Stimulated activated memory B cell treated with anti-CD40 and anti-IgM and Interleukin-4, amounts not matched to agents 10 μg/mL and 1 μg/mL and 100 μg/mL, for 72 hours (primary cell): ENCODE data around the gene GPR132.

Source experiments
- ATAC-seq: fragments of 150-1000 bp; cut with Tn5 transposase; 2 replicates; pipeline ENCODE4 v1.10.0; 2021
- H3K27ac Mint-ChIP-seq: one replicate; pipeline ENCODE4 v1.8.0; 2022; ENCODE audit warnings: mild to moderate bottlenecking, mixed read lengths
- H3K27me3 Mint-ChIP-seq: one replicate; pipeline ENCODE4 v1.8.0; 2022; ENCODE audit warnings: mixed read lengths
- H3K36me3 Mint-ChIP-seq: one replicate; pipeline ENCODE4 v1.8.0; 2022; ENCODE audit warnings: mixed read lengths
- H3K4me1 Mint-ChIP-seq: one replicate; pipeline ENCODE4 v1.8.0; 2022; ENCODE audit warnings: mixed read lengths
- H3K4me3 Mint-ChIP-seq: one replicate; pipeline ENCODE4 v1.8.0; 2022; ENCODE audit warnings: mild to moderate bottlenecking, moderate library complexity, mixed read lengths
- H3K9me3 Mint-ChIP-seq: one replicate; pipeline ENCODE4 v1.8.0; 2022; ENCODE audit warnings: mixed read lengths

The GPR132 gene

DNA sequence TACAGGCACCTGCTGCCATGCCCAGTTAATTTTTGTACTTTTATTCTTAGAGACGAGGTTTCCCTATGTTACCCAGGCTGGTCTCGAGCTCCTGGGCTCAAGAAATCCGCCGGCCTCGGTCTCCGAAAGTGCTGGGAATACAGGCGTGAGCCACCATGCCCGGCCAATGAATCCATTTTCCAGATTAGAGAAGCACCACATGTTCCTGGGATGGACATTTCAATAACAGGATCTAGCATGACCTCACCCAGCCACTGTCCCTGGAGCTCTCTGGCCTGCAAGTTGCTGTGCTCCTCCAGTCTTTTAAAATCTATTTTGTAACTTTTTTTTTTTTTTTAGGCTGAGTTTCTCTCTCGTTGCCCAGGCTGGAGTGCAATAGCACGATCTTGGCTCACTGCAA lies 2.2 kb downstream of the GPR132 start:
- no peak for ATAC-seq
- H3K9me3 Mint-ChIP-seq: no peaks in the 10 kb centered on the region
- H3K4me1 Mint-ChIP-seq: peaks cover 94% of the 10 kb centered on the region
- peak overlapping the region; percentile 94 for H3K27ac Mint-ChIP-seq
- H3K4me3 Mint-ChIP-seq: peak overlapping the region; percentile 96
- H3K27me3 Mint-ChIP-seq: no peaks in the 10 kb centered on the region
- H3K36me3 Mint-ChIP-seq: peaks cover 16% of the 10 kb centered on the region

DNA sequence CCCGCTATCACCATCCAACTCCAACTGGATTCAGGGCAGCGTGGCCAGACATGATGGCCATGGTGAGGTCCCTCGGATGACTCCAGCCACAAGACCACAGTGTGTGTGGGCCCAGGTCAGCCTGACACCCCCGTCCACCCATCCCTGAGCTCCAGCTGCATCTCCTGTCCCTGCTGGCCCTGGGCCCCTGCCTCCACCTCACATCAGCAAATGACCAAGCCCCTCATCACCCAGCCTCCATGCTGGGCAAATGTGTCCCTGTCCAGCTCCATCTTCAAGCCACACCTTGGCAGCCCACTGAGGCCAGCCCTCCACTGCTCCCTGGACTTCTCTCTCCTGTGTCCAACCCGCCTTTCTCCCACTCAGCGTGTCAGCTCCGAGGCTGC lies 3.2 kb downstream of the GPR132 start:
- Mint-ChIP-seq H3K36me3 (peaks cover 18% of the 10 kb centered on the region), H3K4me1 (peaks cover 84% of the 10 kb centered on the region)

DNA sequence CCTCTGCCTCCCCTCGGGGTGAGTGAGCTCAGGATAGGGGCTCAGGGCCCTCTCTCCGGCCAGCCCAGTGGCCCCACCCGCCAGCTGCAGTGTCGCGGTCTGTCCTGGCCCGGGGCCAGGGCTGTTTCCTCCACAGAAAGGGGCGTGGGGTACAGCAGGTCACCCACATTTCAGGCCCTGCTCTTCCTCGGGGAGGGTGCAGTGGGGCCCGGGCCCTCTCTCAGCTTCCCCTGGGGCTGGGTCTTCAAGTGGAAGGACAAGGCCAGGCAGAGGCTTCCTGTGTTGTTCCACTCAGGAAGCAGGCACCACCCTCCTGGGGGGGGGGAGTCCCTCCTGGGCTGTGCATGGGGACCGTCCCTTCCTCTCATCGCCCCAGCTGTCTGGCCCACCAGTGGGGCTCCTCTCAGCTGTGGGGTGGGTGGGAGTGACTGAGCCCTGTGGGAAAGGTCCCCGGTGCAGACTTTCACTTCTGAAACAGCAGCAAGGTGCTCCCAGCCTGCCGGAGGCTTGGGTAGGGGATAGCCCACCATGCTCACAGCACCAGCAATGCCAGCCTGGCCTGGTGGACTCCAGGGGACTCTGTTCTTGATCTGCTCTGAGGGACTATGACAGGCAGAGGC lies 3.7 kb downstream of the GPR132 start:
- Mint-ChIP-seq H3K36me3 (peaks cover 23% of the 10 kb centered on the region), H3K4me3 (peak overlapping the region; percentile 96), H3K9me3 (no peaks in the 10 kb centered on the region), H3K27ac (peak overlapping the region; percentile 94), H3K27me3 (no peaks in the 10 kb centered on the region), H3K4me1 (peaks cover 79% of the 10 kb centered on the region)
- peak; percentile 53 for ATAC-seq

More for the DNA sequence above, 3.2 kb downstream of the GPR132 start:
- H3K27me3 Mint-ChIP-seq: no peaks in the 10 kb centered on the region
- H3K9me3 Mint-ChIP-seq: no peaks in the 10 kb centered on the region
- ATAC-seq: no peak
- H3K27ac Mint-ChIP-seq: peak overlapping the region; percentile 94
- peak overlapping the region; percentile 96 for H3K4me3 Mint-ChIP-seq

DNA sequence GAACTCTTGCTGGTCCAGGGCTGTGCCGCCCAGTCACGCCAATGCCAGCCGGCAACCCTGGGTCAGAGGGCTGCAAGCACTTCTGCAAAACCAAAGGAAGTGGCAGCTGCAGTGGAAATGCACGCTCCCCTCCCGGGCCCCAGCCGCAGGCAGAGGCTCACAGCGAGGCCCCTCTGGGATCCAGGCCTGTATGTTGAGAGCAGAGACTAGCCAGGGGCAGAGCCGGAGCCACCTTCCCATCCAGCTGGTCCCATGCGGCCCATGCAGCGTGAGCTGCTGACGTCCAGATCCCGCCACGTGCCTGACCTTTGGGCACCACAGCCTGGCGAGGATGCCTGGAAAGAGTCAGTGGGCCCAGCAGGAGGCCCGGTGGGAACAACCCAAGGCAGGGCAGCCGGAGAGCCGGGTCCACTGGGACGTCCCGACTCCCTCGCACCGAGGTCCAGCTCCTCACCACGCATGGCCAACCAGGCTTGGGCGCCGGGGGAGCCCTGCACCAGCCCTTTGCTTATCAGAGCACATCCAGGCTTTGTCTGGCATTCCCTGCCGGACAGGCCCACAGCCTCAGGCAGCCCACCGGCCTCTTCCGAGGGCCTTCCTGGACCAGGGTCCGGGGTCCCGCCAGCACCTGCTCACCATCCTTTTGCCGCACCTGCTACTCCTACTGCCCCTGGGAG lies 4.3 kb downstream of the GPR132 start:
- Mint-ChIP-seq H3K27ac (peak overlapping the region; percentile 94), H3K9me3 (no peaks in the 10 kb centered on the region), H3K4me1 (peaks cover 72% of the 10 kb centered on the region), H3K36me3 (peaks cover 27% of the 10 kb centered on the region), H3K4me3 (peak overlapping the region; percentile 96), H3K27me3 (no peaks in the 10 kb centered on the region)
- ATAC-seq: peak; percentile 37

DNA sequence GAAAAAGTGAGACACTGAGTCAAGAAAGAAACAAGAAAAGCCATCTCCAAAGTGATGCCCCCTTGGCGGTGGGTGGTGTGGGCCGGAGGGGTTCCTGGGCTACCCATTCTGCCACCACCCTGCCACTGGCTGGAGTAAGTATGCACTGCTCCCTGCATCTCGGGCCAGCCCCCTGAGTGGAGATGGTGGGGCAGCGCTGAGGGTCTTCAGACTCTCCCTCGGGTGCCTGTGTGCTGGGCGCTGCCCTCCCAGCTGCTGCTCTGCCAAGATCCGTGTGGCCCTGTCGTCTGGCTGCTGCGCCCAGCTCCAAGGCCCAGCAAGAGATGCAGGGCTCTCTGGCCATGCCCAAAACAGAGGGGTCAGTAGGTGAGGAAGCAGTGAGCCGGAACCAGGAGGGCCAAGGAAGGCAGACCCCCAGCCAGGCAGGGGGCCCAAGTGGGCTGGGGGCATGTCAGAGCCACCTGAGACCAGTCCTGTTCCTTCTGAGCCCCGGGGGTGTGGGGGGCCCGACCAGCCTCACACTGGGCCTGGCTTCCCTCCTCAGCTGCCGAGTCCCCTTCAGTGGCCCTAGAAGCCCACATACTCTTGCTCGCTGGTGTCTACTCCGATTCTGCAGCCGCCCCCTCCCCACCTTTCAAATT lies 5.2 kb downstream of the GPR132 start:
- H3K36me3 Mint-ChIP-seq: peaks cover 34% of the 10 kb centered on the region
- H3K27me3 Mint-ChIP-seq: no peaks in the 10 kb centered on the region
- H3K4me3 Mint-ChIP-seq: peak overlapping the region; percentile 96
- H3K27ac Mint-ChIP-seq: peak overlapping the region; percentile 94
- no peaks in the 10 kb centered on the region for H3K9me3 Mint-ChIP-seq
- no peak for ATAC-seq
- H3K4me1 Mint-ChIP-seq: peaks cover 67% of the 10 kb centered on the region

DNA sequence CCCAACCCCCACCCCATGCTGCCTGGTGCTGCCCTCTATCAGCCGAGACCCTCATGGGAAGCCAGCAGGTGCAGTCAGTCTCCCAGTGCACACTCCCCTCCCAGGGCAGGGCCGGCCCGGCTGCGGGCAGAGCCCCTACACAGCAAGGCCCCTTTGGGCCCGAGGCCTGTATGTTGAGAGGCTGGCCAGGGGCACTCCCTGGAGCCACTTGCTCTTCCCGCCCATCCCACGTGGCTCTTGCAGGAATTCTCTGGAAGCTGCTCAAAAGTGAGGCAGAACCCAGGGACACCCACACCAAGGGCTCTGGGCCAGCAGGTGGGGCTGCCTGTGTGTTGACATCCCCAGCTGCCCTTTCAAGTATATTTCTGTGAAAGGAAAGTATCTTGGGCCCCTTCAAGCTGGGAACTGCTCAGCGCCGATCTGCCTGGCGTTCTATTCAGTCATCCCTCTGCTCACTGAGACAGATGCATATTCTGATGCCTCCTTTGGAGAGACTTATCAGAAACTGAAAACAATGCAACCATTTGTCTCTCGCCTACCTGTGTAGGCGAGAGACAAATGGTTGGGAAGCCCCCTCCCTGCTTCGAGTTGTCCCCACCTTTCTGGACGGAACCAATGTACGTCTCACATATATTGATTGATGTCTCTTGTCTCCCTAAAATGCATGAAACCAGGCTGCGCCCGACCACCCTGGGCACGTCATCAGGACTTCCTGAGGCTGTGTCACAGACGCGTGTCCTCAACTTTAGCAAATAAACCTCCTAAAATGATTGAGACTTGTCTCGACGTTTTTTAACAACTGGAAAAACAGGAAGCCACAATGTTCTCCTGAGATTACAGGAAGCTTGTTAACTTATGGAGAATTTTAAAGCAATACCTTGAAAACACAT lies 6.0 kb downstream of the GPR132 start:
- Mint-ChIP-seq H3K27me3 (no peaks in the 10 kb centered on the region), H3K36me3 (peaks cover 32% of the 10 kb centered on the region), H3K27ac (peak overlapping the region; percentile 94), H3K9me3 (no peaks in the 10 kb centered on the region), H3K4me1 (peaks cover 61% of the 10 kb centered on the region), H3K4me3 (peak overlapping the region; percentile 44)
- ATAC-seq: no peak

DNA sequence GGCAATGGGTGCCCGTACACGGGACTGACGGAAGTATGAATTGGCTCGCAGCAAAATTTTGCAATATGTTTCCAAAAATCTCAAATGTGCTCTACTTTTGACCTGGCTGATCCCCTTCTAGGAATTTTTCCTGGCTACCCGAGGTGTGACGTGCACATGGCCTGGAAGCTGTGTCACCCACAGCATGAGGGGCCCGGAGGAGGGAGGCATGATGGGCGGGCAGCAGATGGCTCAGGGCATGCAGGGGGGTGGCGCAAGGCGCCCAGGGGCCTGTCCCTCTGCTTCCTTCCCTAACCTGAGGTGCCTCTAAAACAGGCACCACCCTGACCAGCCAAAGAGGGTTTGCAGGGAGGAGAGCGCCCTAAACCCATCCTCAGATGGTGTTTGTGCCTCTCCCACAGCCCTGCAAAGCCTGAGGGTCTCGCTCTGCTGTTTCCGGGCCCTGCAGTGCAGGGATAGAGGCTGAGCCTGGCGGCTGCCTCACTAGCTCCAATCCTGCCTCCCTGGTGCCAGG lies 6.7 kb downstream of the GPR132 start:
- Mint-ChIP-seq H3K4me3 (no peak overlapping the region), H3K36me3 (peaks cover 34% of the 10 kb centered on the region), H3K4me1 (peaks cover 54% of the 10 kb centered on the region)

DNA sequence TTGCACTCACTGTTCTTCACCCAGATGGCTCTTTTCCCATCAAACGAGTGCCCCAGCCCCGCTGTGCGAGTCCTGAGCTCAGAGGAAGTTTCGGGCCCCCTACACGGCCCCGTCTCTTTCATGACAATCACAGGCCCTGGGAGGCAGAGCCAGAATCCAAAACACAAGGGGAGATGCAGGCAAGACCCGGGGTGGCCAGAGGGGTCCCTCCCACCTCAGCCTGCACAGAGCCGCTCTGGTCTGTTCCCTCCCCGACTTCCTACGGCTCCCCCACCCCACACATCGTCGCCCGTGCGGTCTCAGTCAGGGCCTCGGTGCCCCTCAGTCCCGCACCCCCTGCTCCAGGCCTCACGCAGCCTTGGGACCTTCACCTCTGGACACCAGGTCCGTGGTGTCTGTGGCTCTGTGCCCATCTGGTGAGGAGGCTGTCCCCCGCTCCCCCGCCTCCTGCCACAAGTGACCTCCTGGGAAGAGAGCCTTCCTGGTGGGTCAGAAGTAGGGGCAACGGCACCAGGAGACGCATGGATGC lies 8.9 kb downstream of the GPR132 start:
- peaks cover 39% of the 10 kb centered on the region for H3K4me1 Mint-ChIP-seq
- no peaks in the 10 kb centered on the region for H3K9me3 Mint-ChIP-seq
- peaks cover 39% of the 10 kb centered on the region for H3K36me3 Mint-ChIP-seq
- no peak for ATAC-seq
- no peak overlapping the region for H3K4me3 Mint-ChIP-seq
- no peaks in the 10 kb centered on the region for H3K27me3 Mint-ChIP-seq
- no peak overlapping the region for H3K27ac Mint-ChIP-seq

More for the DNA sequence above, 6.7 kb downstream of the GPR132 start:
- no peaks in the 10 kb centered on the region for H3K27me3 Mint-ChIP-seq
- H3K27ac Mint-ChIP-seq: peak overlapping the region; percentile 94
- no peak for ATAC-seq
- no peaks in the 10 kb centered on the region for H3K9me3 Mint-ChIP-seq

DNA sequence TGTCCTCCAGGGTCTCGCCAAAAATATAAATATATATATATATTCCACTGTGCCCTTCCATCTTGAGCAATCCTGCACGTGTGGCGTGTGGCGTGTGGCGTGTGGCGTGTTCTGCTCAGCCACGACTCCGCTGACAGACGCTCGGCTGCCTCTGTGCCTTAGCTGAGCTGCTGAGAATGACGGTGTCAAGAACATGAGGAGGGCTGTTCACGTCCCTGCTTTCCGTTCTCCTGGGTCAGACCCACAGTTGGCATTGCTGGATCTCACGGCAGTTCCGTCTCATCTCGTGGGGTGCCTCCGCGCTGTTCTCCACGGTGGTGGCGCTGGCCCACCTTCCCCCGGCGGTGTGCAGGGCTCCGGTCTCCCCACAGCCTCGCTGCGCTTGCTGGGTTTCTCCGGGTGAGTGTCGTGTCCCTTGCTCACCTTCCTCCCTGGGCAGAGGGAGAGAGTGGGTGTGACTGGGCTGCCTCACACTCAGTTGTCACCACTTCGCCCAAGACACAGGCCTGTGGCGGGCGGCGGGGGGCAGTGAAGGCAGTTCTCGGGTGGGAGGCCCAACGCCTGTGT lies 9.4 kb downstream of the GPR132 start:
- no peak overlapping the region for H3K4me3 Mint-ChIP-seq
- ATAC-seq: no peak
- H3K4me1 Mint-ChIP-seq: peaks cover 35% of the 10 kb centered on the region
- no peaks in the 10 kb centered on the region for H3K9me3 Mint-ChIP-seq
- no peaks in the 10 kb centered on the region for H3K27me3 Mint-ChIP-seq
- no peak overlapping the region for H3K27ac Mint-ChIP-seq
- H3K36me3 Mint-ChIP-seq: peaks cover 44% of the 10 kb centered on the region

DNA sequence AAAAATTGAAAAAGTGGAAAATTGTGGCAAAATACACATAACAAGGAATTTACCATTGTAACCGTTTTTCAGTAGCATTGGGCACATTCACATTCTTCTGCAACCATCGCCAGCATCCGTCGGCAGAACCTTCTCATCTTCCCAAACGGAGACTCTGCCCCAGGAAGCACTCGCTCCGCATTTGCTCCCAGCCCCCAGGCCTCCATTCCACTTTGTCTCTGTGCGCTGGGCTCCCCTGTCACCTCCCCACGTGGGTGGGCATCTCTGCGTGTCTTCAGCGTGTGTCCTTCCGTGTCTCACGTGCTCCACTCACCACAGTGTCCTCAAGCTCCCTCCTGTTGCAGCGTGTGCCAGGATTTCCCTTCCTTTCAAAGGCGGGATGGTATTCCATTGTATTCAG lies 9.9 kb downstream of the GPR132 start:
- no peaks in the 10 kb centered on the region for H3K9me3 Mint-ChIP-seq
- ATAC-seq: no peak
- H3K4me1 Mint-ChIP-seq: peaks cover 30% of the 10 kb centered on the region
- no peaks in the 10 kb centered on the region for H3K27me3 Mint-ChIP-seq
- H3K27ac Mint-ChIP-seq: no peak overlapping the region
- peaks cover 49% of the 10 kb centered on the region for H3K36me3 Mint-ChIP-seq
- no peak overlapping the region for H3K4me3 Mint-ChIP-seq

DNA sequence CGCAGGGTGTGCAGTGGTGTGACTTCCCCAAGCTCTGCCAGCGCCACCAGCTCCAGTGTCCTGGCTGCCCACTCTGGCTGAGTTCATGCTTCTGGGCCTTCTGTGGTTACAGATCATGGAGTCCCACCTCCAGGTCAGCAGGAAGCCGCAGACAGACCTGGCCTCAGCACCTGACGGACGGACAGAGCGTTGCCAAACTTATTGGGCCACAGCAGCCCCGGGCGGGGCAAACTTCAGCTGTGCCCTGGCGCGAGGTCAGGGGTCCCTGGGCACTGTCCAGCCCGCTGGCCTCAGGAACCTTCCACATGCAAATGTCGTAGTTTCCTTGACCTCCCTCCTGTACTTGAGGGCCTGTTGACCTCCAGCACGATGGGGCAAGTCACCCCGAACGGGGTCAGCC lies 11.2 kb downstream of the GPR132 start:
- H3K36me3 Mint-ChIP-seq: peaks cover 63% of the 10 kb centered on the region
- no peak overlapping the region for H3K4me3 Mint-ChIP-seq
- peaks cover 17% of the 10 kb centered on the region for H3K4me1 Mint-ChIP-seq
- no peak overlapping the region for H3K27ac Mint-ChIP-seq
- no peaks in the 10 kb centered on the region for H3K9me3 Mint-ChIP-seq
- ATAC-seq: no peak
- H3K27me3 Mint-ChIP-seq: no peaks in the 10 kb centered on the region

DNA sequence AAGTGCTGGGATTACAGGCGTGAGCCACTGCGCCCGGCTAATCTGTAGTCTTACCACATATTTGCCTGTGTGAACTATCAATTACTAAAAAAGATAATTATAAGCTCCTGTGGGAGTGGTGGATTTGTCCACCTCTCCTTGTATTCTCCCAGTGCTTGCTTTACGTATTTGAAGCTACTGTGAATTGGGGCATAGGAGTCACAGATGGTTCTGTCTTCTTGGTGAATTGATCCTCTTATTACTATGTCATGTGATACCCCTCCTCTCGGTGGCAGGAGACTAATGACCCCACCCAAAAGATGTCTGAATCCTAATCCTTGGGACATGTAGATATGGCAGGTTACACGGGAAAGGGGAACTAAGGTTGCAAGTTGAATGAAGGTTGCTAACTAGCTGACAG lies 11.8 kb downstream of the GPR132 start:
- H3K27me3 Mint-ChIP-seq: no peaks in the 10 kb centered on the region
- H3K4me1 Mint-ChIP-seq: peaks cover 11% of the 10 kb centered on the region
- H3K9me3 Mint-ChIP-seq: no peaks in the 10 kb centered on the region
- H3K4me3 Mint-ChIP-seq: no peak overlapping the region
- ATAC-seq: no peak
- H3K36me3 Mint-ChIP-seq: peaks cover 68% of the 10 kb centered on the region
- H3K27ac Mint-ChIP-seq: no peak overlapping the region

DNA sequence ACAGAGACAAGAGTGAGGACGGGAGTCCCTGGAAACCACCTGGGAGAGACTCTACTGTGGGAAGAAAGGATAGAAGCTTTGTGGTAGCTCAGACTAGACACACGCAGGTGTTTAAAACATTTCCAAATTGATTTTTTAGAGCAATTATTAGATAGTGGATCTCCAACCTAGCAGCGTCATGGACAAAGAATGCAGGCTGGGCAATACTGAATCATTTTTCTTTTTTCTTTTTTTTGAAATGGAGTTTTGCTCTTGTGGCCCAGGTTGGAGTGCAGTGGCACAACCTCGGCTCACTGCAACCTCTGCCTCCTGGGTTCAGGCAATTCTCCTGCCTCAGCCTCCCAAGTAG lies 13.1 kb downstream of the GPR132 start:
- Mint-ChIP-seq H3K4me1 (peaks cover 21% of the 10 kb centered on the region), H3K27ac (peak overlapping the region; percentile 65), H3K36me3 (peaks cover 66% of the 10 kb centered on the region), H3K4me3 (no peak overlapping the region), H3K27me3 (no peaks in the 10 kb centered on the region), H3K9me3 (no peaks in the 10 kb centered on the region)
- ATAC-seq: no peak

DNA sequence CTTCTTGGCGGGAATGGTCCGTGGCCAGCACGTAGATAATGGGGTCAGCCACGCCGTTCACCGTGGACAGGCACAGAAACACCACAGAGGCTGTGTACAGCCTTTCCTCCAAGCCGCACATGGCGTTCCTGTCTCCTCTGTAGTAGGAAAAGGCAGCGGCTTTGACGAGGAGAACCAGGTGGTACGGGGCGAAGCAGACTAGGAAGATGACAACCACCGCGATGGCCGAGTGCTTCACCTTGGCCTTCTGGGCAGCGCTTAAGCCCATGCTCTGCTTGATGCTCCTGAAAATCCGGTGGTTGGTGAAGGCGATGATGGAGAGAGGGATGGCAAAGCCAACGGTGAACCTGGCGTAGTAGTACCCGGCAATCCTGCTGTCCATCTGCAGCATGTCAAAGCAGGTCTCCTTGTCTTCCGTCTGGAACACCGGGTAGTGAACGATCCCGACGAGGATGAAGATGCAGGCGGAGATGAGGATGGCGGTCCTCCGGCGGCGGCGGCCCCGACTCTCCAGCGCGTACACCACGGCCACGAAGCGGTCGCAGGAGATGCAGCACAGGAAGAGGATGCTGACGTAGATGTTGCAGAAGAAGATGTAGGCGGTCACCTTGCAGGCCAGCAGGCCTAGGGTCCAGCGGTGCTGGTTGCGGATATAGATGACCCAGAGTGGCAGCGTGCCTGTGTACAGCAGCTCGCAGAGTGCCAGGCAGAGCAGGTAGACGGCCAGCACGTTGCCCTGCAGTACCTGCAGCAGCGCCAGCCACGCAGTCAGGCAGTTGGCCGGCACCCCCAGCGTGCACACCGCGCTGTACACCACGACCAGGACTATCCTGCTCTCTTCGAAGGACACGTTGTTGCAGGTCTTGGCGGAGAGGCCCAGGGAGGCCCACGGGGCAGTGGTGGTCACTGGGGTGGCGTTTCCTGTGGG lies 13.8 kb downstream of the GPR132 start:
- Mint-ChIP-seq H3K36me3 (peaks cover 60% of the 10 kb centered on the region), H3K4me3 (no peak overlapping the region), H3K27me3 (no peaks in the 10 kb centered on the region), H3K9me3 (no peaks in the 10 kb centered on the region), H3K27ac (peak overlapping the region; percentile 65), H3K4me1 (peaks cover 22% of the 10 kb centered on the region)
- no peak for ATAC-seq
